ENCODE results near the gene KIF15. TPM values are rescaled to one million over a fixed set of nuclear protein-coding genes. Genes with fewer than 3 reads are reported as not detected.

The KIF15 gene
- polyA plus RNA-seq, 1 donor from 2014 or later: 5.8 TPM

- no peaks in the 10 kb centered on the region for H3F3A ChIP-seq (ENCODE audit: insufficient read depth, low read length, poor library complexity, severe bottlenecking)
- no peaks in the 10 kb centered on the region for H3K36me3 ChIP-seq (ENCODE audit: insufficient read depth, low read length)
- no peak overlapping the region for H3K4me3 ChIP-seq (ENCODE audit: low read length)
- H3K27me3 ChIP-seq (ENCODE audit: insufficient read depth, low read depth, low read length): no peaks in the 10 kb centered on the region
- no peak overlapping the region for H3K9ac ChIP-seq (ENCODE audit: low read length)
- H2AFZ ChIP-seq (ENCODE audit: low read depth, low read length): no peak overlapping the region
- no peak overlapping the region for H3K27ac ChIP-seq (ENCODE audit: low read length)
- H3K9me3 ChIP-seq (ENCODE audit: low read length): no peaks in the 10 kb centered on the region
- H3K79me2 ChIP-seq (replicated peaks; ENCODE audit: insufficient read depth, low read length): no peaks in the 10 kb centered on the region
- H3K9me2 ChIP-seq (ENCODE audit: insufficient read depth, low read length): no peaks in the 10 kb centered on the region
- no peak overlapping the region for H3K4me2 ChIP-seq (ENCODE audit: low read length)
- no peak for TF ChIP-seq TAF1 (IDR thresholded peaks at IDR 0.05; ENCODE audit: low read depth)
- no peak for TF ChIP-seq RAD21 (conservative IDR thresholded peaks at IDR 0.05)
- TF ChIP-seq SMC3 (conservative IDR thresholded peaks at IDR 0.05; ENCODE audit: poor library complexity): no peak
- no peak for TF ChIP-seq EZH2 (IDR thresholded peaks at IDR 0.05; ENCODE audit: borderline replicate concordance, insufficient read depth, low read length, poor library complexity, severe bottlenecking)
- TF ChIP-seq CTCF (IDR thresholded peaks at IDR 0.05; ENCODE audit: poor library complexity, severe bottlenecking): no peak
- TF ChIP-seq MXI1 (conservative IDR thresholded peaks at IDR 0.05; ENCODE audit: poor library complexity, severe bottlenecking): no peak
- no peak for TF ChIP-seq EP300 (conservative IDR thresholded peaks at IDR 0.05; ENCODE audit: poor library complexity, severe bottlenecking)
- TF ChIP-seq, protein P1, sequence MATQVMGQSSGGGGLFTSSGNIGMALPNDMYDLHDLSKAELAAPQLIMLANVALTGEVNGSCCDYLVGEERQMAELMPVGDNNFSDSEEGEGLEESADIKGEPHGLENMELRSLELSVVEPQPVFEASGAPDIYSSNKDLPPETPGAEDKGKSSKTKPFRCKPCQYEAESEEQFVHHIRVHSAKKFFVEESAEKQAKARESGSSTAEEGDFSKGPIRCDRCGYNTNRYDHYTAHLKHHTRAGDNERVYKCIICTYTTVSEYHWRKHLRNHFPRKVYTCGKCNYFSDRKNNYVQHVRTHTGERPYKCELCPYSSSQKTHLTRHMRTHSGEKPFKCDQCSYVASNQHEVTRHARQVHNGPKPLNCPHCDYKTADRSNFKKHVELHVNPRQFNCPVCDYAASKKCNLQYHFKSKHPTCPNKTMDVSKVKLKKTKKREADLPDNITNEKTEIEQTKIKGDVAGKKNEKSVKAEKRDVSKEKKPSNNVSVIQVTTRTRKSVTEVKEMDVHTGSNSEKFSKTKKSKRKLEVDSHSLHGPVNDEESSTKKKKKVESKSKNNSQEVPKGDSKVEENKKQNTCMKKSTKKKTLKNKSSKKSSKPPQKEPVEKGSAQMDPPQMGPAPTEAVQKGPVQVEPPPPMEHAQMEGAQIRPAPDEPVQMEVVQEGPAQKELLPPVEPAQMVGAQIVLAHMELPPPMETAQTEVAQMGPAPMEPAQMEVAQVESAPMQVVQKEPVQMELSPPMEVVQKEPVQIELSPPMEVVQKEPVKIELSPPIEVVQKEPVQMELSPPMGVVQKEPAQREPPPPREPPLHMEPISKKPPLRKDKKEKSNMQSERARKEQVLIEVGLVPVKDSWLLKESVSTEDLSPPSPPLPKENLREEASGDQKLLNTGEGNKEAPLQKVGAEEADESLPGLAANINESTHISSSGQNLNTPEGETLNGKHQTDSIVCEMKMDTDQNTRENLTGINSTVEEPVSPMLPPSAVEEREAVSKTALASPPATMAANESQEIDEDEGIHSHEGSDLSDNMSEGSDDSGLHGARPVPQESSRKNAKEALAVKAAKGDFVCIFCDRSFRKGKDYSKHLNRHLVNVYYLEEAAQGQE (IDR thresholded peaks at IDR 0.05; ENCODE audit: borderline replicate concordance): no peak
- no peak for TF ChIP-seq POLR2AphosphoS5 (IDR thresholded peaks at IDR 0.05)
- H4K20me1 ChIP-seq (ENCODE audit: insufficient read depth): no peaks in the 10 kb centered on the region
Observed at GRCh38 chr3:44883213-44883955, 121.8 kb downstream of the KIF15 start.

DNA sequence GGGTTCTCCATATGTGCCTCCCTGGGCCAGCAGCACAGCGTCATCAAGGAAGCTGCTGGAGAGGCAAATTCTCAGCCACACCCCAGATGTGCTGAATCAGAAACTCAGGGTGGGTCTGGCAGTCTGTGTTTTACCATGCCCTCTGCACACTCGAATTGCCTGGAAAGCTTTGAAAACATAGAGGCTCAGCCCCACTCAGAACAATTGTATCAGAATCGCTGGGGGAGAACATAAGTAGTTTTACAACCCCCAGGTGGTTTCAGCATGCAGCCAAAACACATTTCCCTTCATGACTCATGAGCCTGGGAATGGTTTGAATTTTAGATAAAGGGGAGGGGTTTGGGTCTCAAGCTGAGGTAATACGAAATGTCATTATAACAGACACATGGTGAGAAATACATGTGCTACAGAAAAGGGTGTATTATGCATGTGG is 122.4 kb downstream of the KIF15 start:
- TF ChIP-seq MXI1 (conservative IDR thresholded peaks at IDR 0.05; ENCODE audit: poor library complexity, severe bottlenecking) (no peak), TAF1 (IDR thresholded peaks at IDR 0.05; ENCODE audit: low read depth) (no peak), RAD21 (conservative IDR thresholded peaks at IDR 0.05) (no peak), EZH2 (IDR thresholded peaks at IDR 0.05; ENCODE audit: borderline replicate concordance, insufficient read depth, low read length, poor library complexity, severe bottlenecking) (no peak)
- no peaks in the 10 kb centered on the region for H3K36me3 ChIP-seq (ENCODE audit: insufficient read depth, low read length)
- no peaks in the 10 kb centered on the region for H3K9me3 ChIP-seq (ENCODE audit: low read length)
- no peaks in the 10 kb centered on the region for H3K9me2 ChIP-seq (ENCODE audit: insufficient read depth, low read length)
- H3K27ac ChIP-seq (ENCODE audit: low read length): no peak overlapping the region
- no peak overlapping the region for H3K4me3 ChIP-seq (ENCODE audit: low read length)
- H3K27me3 ChIP-seq (ENCODE audit: insufficient read depth, low read depth, low read length): no peaks in the 10 kb centered on the region
- H3K79me2 ChIP-seq (replicated peaks; ENCODE audit: insufficient read depth, low read length): no peaks in the 10 kb centered on the region
- H3K9ac ChIP-seq (ENCODE audit: low read length): no peak overlapping the region
- no peak overlapping the region for H2AFZ ChIP-seq (ENCODE audit: low read depth, low read length)
- H3K4me2 ChIP-seq (ENCODE audit: low read length): no peak overlapping the region
- no peaks in the 10 kb centered on the region for H3F3A ChIP-seq (ENCODE audit: insufficient read depth, low read length, poor library complexity, severe bottlenecking)
- no peaks in the 10 kb centered on the region for H4K20me1 ChIP-seq (ENCODE audit: insufficient read depth)

Data from neural cell (in vitro differentiated cells).